ENCODE measurements around the gene ZEB1. TPM values are rescaled to one million over a fixed set of nuclear protein-coding genes. Genes with fewer than 3 reads are reported as not detected.
"Not testable (repeated sequence)": the region's sequence is repeated elsewhere in the genome, so short reads cannot be mapped to it uniquely, and the experiment has no call there.

Gene ZEB1
- total and polyA plus RNA-seq, 2 of the 13 experiments (the other 11 are each of a cell fraction or from before 2014, with no cell fraction given), result 9.6 to 18.0 TPM

GRCh38 chr10:31426401-31426800 lies 107.4 kb downstream of the ZEB1 start:
- CTCF ChIA-PET (ENCODE audit: low intra/inter-chr PET ratio, low total read pairs), result no interaction called here
- Histone ChIP-seq H3K27ac (ENCODE audit: extremely low read length, insufficient read depth, low read length) (no peak overlapping the region), H3K27me3 (ENCODE audit: control insufficient read depth in 1 of 2, insufficient read depth in 2 of 2, low read length in 2 of 2) (no peaks in the 10 kb centered on the region), H3K9ac (ENCODE audit: insufficient read depth, low read depth, low read length) (no peak overlapping the region), H3K79me2 (ENCODE audit: insufficient read depth, low read length) (peaks cover 25% of the 10 kb centered on the region), H3K9me3 (ENCODE audit: low read length) (no peaks in the 10 kb centered on the region), H3K36me3 (replicated peaks in 1 of 2; ENCODE audit: control insufficient read depth in 1 of 2, insufficient read depth in 2 of 2, low read length in 2 of 2) (no peaks in the 10 kb centered on the region), H4K20me1 (ENCODE audit: insufficient read depth, low read length) (0 out of 2 replicates have a peak, but pooled peaks cover 6% of the 10 kb centered on the region), H2AFZ (ENCODE audit: low read length) (no peak overlapping the region), H3K4me2 (ENCODE audit: low read depth, low read length) (no peak overlapping the region), H3K4me1 (ENCODE audit: insufficient read depth, low read length) (peaks cover 14% of the 10 kb centered on the region), H3K4me3 (replicated peaks in 1 of 3; ENCODE audit: insufficient read depth in 1 of 3, low read depth in 2 of 3, low read length in 3 of 3) (no peak overlapping the region)
- BruUV-seq (replicated peaks), result no TSS peak
- FAIRE-seq, result no peak
- in situ Hi-C loops (cut with HindIII; ENCODE audit: extremely low pct_ligation_motif_present, low pct_unique_long_range_greater_than_20kb), result no loop called here
- TF ChIP-seq KLF6 (CRISPR knock-in tag; IDR thresholded peaks at IDR 0.05) (no peak), BORCS8-MEF2B (CRISPR knock-in tag; IDR thresholded peaks at IDR 0.05) (no peak), ZNF576 (CRISPR knock-in tag; IDR thresholded peaks at IDR 0.05) (no peak), ARNT2 (CRISPR knock-in tag; IDR thresholded peaks at IDR 0.05; ENCODE audit: low read depth) (no peak)
- no peak for ATAC-seq
- DNase-seq (ENCODE audit: low spot score), result no peak
- WGBS (ENCODE audit: low lambda C conversion rate), result 96% methylated on average over 3 of the region's 3 CpGs
- POLR2A ChIA-PET, result no interaction called here
- intact Hi-C loops (cut with micrococcal nuclease; ENCODE audit: unreplicated experiment), result no loop called here

- H3K27ac ChIP-seq (ENCODE audit: extremely low read length, insufficient read depth, low read length); H3K4me1 ChIP-seq (ENCODE audit: insufficient read depth, low read length); POLR2A ChIA-PET; intact Hi-C loops (cut with micrococcal nuclease; ENCODE audit: unreplicated experiment); FAIRE-seq; BruUV-seq (replicated peaks); H3K9ac ChIP-seq (ENCODE audit: insufficient read depth, low read depth, low read length); H3K36me3 ChIP-seq (replicated peaks in 1 of 2; ENCODE audit: control insufficient read depth in 1 of 2, insufficient read depth in 2 of 2, low read length in 2 of 2); in situ Hi-C loops (cut with HindIII; ENCODE audit: extremely low pct_ligation_motif_present, low pct_unique_long_range_greater_than_20kb); H3K4me2 ChIP-seq (ENCODE audit: low read depth, low read length); DNase-seq (ENCODE audit: low spot score); ATAC-seq; CTCF ChIA-PET (ENCODE audit: low intra/inter-chr PET ratio, low total read pairs); H3K9me3 ChIP-seq (ENCODE audit: low read length); H4K20me1 ChIP-seq (ENCODE audit: insufficient read depth, low read length); H3K4me3 ChIP-seq (replicated peaks in 1 of 3; ENCODE audit: insufficient read depth in 1 of 3, low read depth in 2 of 3, low read length in 3 of 3); H2AFZ ChIP-seq (ENCODE audit: low read length); H3K27me3 ChIP-seq (ENCODE audit: control insufficient read depth in 1 of 2, insufficient read depth in 2 of 2, low read length in 2 of 2): not testable (repeated sequence)
- WGBS (ENCODE audit: low lambda C conversion rate), result 97% methylated on average over 10 of the region's 10 CpGs
- H3K79me2 ChIP-seq (ENCODE audit: insufficient read depth, low read length), result peaks cover 30% of the 10 kb centered on the region
Observed at GRCh38 chr10:31427334-31427733, 108.3 kb downstream of the ZEB1 start.

- in situ Hi-C loops (cut with HindIII; ENCODE audit: extremely low pct_ligation_motif_present, low pct_unique_long_range_greater_than_20kb), result not testable (repeated sequence)
Observed at GRCh38 chr10:31428499-31428898, 109.5 kb downstream of the ZEB1 start.

More at GRCh38 chr10:31428499-31428898, 109.5 kb downstream of the ZEB1 start:
- H3K36me3 ChIP-seq (replicated peaks in 1 of 2; ENCODE audit: control insufficient read depth in 1 of 2, insufficient read depth in 2 of 2, low read length in 2 of 2); H3K27ac ChIP-seq (ENCODE audit: extremely low read length, insufficient read depth, low read length); H4K20me1 ChIP-seq (ENCODE audit: insufficient read depth, low read length); POLR2A ChIA-PET; H3K4me2 ChIP-seq (ENCODE audit: low read depth, low read length); BruUV-seq (replicated peaks); H2AFZ ChIP-seq (ENCODE audit: low read length); H3K4me1 ChIP-seq (ENCODE audit: insufficient read depth, low read length); FAIRE-seq; H3K9me3 ChIP-seq (ENCODE audit: low read length); H3K27me3 ChIP-seq (ENCODE audit: control insufficient read depth in 1 of 2, insufficient read depth in 2 of 2, low read length in 2 of 2); H3K4me3 ChIP-seq (replicated peaks in 1 of 3; ENCODE audit: insufficient read depth in 1 of 3, low read depth in 2 of 3, low read length in 3 of 3); CTCF ChIA-PET (ENCODE audit: low intra/inter-chr PET ratio, low total read pairs); H3K9ac ChIP-seq (ENCODE audit: insufficient read depth, low read depth, low read length); intact Hi-C loops (cut with micrococcal nuclease; ENCODE audit: unreplicated experiment); ATAC-seq; DNase-seq (ENCODE audit: low spot score): not testable (repeated sequence)
- H3K79me2 ChIP-seq (ENCODE audit: insufficient read depth, low read length), result peaks cover 26% of the 10 kb centered on the region
